K562 (cell line): Measurements from ENCODE around the gene FAAP100. TPM values are rescaled to one million over a fixed set of nuclear protein-coding genes. Genes with fewer than 3 reads are reported as not detected.
A peak's percentile ranks its signal among the peaks of the same experiment; 100 is the strongest.

Experiments used
- ATAC-seq: fragments of 200-7000 bp; cut with Tn5 transposase; 3 replicates; pipeline ENCODE4 v1.9.1; 2020; ENCODE audit warnings: moderate library complexity
- BruUV-seq: library from RNA; stranded (reverse); fragments of 400-500 nt; replicated peaks from 2 replicates; lab custom pipeline; 2021; lab: Mats Ljungman, UMichigan
- CTCF ChIA-PET: fragments of 300-600 bp; formaldehyde crosslinking; extraction: SDS; loops from one replicate; lab custom pipeline; 2021; ENCODE audit warnings: low intra/inter-chr PET ratio; lab: Yijun Ruan, JAX
- POLR2A ChIA-PET: fragments of 300-600, 350-650 bp; sonication (Branson Sonifier 250); formaldehyde crosslinking; extraction: SDS; loops from one replicate; lab custom pipeline; 2021; ENCODE audit warnings: antibody characterized with exemption, inconsistent platforms; lab: Yijun Ruan, JAX
- DNase-seq, 4 experiments: peaks; one replicate each; pipeline versions ENCODE4 v3.0.0 to v3.0.0-alpha.2; 2011 to 2018; ENCODE audit warnings: low spot score in 3 of 4, mixed read lengths in 3 of 4; ENCODE audit errors: extremely low read depth in 1 of 4
- FAIRE-seq: peaks from 2 replicates; lab custom pipeline; 2011; peaks lifted over from hg19 to GRCh38; lab: Jason Lieb, UNC
- H2AFZ ChIP-seq: 2 replicates; pipeline ENCODE4 v1.6.0; 2011; ENCODE audit warnings: low read depth, low read length, control low read depth, inconsistent platforms
- H3K27ac ChIP-seq: fragments of 200-600 bp; 3 replicates; pipeline ENCODE4 v1.8.0; 2011; ENCODE audit warnings: low read depth, mild to moderate bottlenecking, control low read depth, inconsistent platforms, low read length, moderate library complexity, mixed read lengths; ENCODE audit errors: extremely low read depth
- H3K27me3 ChIP-seq, 2 experiments: fragments of 300-600 bp in 1 of 2; 2 replicates in 1 of 2; 3 replicates in 1 of 2; pipeline versions ENCODE4 v1.6.0 to v1.8.0; 2011; ENCODE audit warnings: inconsistent platforms in 2 of 2, low read length in 2 of 2, mild to moderate bottlenecking in 1 of 2, mixed read lengths in 1 of 2, moderate library complexity in 1 of 2; ENCODE audit not compliant: control insufficient read depth in 2 of 2, insufficient read depth in 2 of 2
- H3K36me3 ChIP-seq: fragments of 300-600 bp; 3 replicates; pipeline ENCODE4 v1.8.0; 2011; ENCODE audit warnings: mild to moderate bottlenecking, low read length, inconsistent platforms; ENCODE audit not compliant: control insufficient read depth, insufficient read depth
- H3K4me1 ChIP-seq, 2 experiments: fragments of 200-600 bp in 1 of 2; replicated peaks in 1 of 2; 2 replicates in 1 of 2; 3 replicates in 1 of 2; pipeline versions ENCODE4 v1.5.1 to v1.8.0; 2011; ENCODE audit warnings: inconsistent platforms in 2 of 2, low read length in 2 of 2, mild to moderate bottlenecking in 1 of 2, mixed read lengths in 1 of 2, moderate library complexity in 1 of 2; ENCODE audit not compliant: control insufficient read depth in 2 of 2, insufficient read depth in 2 of 2
- H3K4me2 ChIP-seq: 2 replicates; pipeline ENCODE4 v1.6.1; 2011; ENCODE audit warnings: low read length, control low read depth, inconsistent platforms, mixed read lengths; ENCODE audit not compliant: insufficient read depth
- H3K4me3 ChIP-seq: fragments of 200-600 bp; sonication (generic), shearing (Covaris generic); 2 replicates; pipeline ENCODE4 v1.5.1; 2016; ENCODE audit warnings: control low read depth, inconsistent platforms
- H3K79me2 ChIP-seq: fragments of 200-600 bp; 3 replicates; pipeline ENCODE4 v1.8.0; 2011; ENCODE audit warnings: low read length, inconsistent platforms; ENCODE audit not compliant: control insufficient read depth, insufficient read depth
- H3K9ac ChIP-seq, 2 experiments: 2 replicates each; pipeline versions ENCODE4 v1.6.0 to v1.6.1; 2011; ENCODE audit warnings: low read depth in 2 of 2, low read length in 2 of 2, control low read depth in 1 of 2, inconsistent platforms in 1 of 2, mild to moderate bottlenecking in 1 of 2, mixed read lengths in 1 of 2; ENCODE audit not compliant: insufficient read depth in 1 of 2
- H3K9me1 ChIP-seq: one replicate; pipeline ENCODE4 v1.6.0; 2011; ENCODE audit warnings: inconsistent platforms, mild to moderate bottlenecking, low read length, moderate library complexity; ENCODE audit not compliant: control insufficient read depth, insufficient read depth
- H3K9me3 ChIP-seq: replicated peaks from 2 replicates; pipeline ENCODE4 v1.5.1; 2011; ENCODE audit warnings: low read depth, low read length, inconsistent platforms; ENCODE audit not compliant: control insufficient read depth, insufficient read depth
- H4K20me1 ChIP-seq: replicated peaks from 2 replicates; pipeline ENCODE4 v1.6.1; 2011; ENCODE audit warnings: low read length, inconsistent platforms, mixed read lengths; ENCODE audit not compliant: control insufficient read depth, insufficient read depth
- BMI1 ChIP-seq: fragments of 150-350 bp; IDR thresholded peaks from 2 replicates; pipeline ENCODE4 v1.6.1; 2014; ENCODE audit warnings: low read length
- DPF2 ChIP-seq: fragments of 450-650 bp; IDR thresholded peaks from 2 replicates; pipeline ENCODE4 v1.6.1; 2016
- FOXM1 ChIP-seq, 2 experiments: fragments of 450-650 bp in 1 of 2; sonication (generic) in 1 of 2; formaldehyde crosslinking in 1 of 2; IDR thresholded peaks; 2 replicates each; pipeline versions ENCODE4 v1.6.1 to v1.9.0; 2017 to 2022; ENCODE audit warnings: low read depth in 2 of 2, mild to moderate bottlenecking in 2 of 2, missing genetic modification reagents in 1 of 2, moderate library complexity in 1 of 2
- KHSRP ChIP-seq: fragments of 450-650 bp; IDR thresholded peaks from 2 replicates; pipeline ENCODE4 v1.6.1; 2017
- PRPF4 ChIP-seq: fragments of 200-400 bp; formaldehyde crosslinking; IDR thresholded peaks from one replicate; pipeline ENCODE4 v1.6.1; 2017; ENCODE audit warnings: low read length, low read depth, mild to moderate bottlenecking; ENCODE audit not compliant: insufficient read depth, poor library complexity, severe bottlenecking
- SAFB ChIP-seq: fragments of 200-400 bp; formaldehyde crosslinking; IDR thresholded peaks from 2 replicates; pipeline ENCODE4 v1.6.1; 2017; ENCODE audit warnings: low read depth, low read length, borderline replicate concordance
- SMARCC2 ChIP-seq: fragments of 450-650 bp; IDR thresholded peaks from 2 replicates; pipeline ENCODE4 v1.6.1; 2017; ENCODE audit warnings: antibody characterized with exemption, moderate library complexity, mild to moderate bottlenecking, low read depth
- WGBS: fragments of 100-300 bp; shearing (Covaris generic); methylation state at CpG from one replicate; pipeline ENCODE4 v1.1.6; 2016; ENCODE audit warnings: low coverage, mixed read lengths; ENCODE audit not compliant: insufficient coverage; ENCODE audit errors: missing lambda C conversion rate; 5-methylcytosine and 5-hydroxymethylcytosine counted together
- in situ Hi-C: fragments of 300-500 bp; cut with MboI; formaldehyde crosslinking; loops from 4 replicates; pipeline ENCODE4 v1.15.0; 2018; ENCODE audit warnings: inconsistent platforms, mixed read lengths
- intact Hi-C: fragments of 100-400 bp; cut with micrococcal nuclease; formaldehyde crosslinking; loops from 2 replicates; pipeline ENCODE4 v1.14.2; 2022
- polyA plus RNA-seq, 8 experiments: library from polyadenylated mRNA; depleted of rRNA in 4 of 8; stranded (reverse) in 5 of 8; unstranded in 3 of 8; fragments of >200 nt; fragmentation: Nextera tagmentation in 2 of 8; fragmentation: Illumina TruSeq in 1 of 8; extraction: Ambion mirVana in 2 of 8; extraction: Trizol in 1 of 8; gene quantifications; 2 replicates each; pipeline versions ENCODE4 v1.2.1 to v1.2.3, GENCODE V29; 2011 to 2014; ENCODE audit warnings: inconsistent platforms in 1 of 8, missing spikeins in 1 of 8
- total RNA-seq, 7 experiments: library from RNA; depleted of rRNA in 6 of 7; stranded (reverse); fragments of >200 nt in 6 of 7; fragmentation: Illumina TruSeq in 2 of 7; extraction: Trizol in 2 of 7; gene quantifications; 2 replicates each; pipeline versions ENCODE4 v1.2.1 to v1.2.3, GENCODE V29; 2011 to 2021; ENCODE audit warnings: low replicate concordance in 1 of 7
- TF ChIP-seq, protein P1 (sequence below): fragments of 450-650 bp; formaldehyde crosslinking; IDR thresholded peaks from 2 replicates; pipeline ENCODE4 v1.4.0; 2022; ENCODE audit warnings: missing genetic modification characterization

Gene FAAP100
- total and polyA plus RNA-seq, 9 of the 15 experiments (the other 6 are each of a cell fraction or from before 2014, with no cell fraction given): 0.31 to 51.2 (median 12.6) TPM

DNA sequence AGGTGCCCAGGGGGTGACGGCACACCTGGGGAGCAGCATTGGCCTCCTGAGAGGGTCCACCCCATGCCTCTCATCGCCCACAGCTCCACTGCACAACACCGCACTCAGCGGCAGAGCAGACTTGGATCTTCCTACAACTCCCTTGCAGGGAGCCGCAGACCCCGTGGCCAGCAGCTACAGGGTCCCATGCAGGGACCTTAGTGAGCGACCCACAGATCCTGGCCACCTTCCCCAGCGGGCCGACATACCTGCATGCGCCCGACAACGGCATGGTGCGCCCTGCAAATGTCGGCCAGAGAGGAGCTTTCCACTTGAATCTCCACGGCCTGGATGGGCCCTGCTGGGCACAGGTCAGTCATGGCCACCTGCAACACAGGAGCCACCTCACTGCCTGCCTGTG lies 8.4 kb downstream of the FAAP100 start:
- TF ChIP-seq SMARCC2 (no peak), SAFB (no peak), PRPF4 (no peak), FOXM1 (IDR thresholded peaks at IDR 0.05; ENCODE audit: low read depth) (no peak), FOXM1 (CRISPR knock-in tag; IDR thresholded peaks at IDR 0.05; ENCODE audit: low read depth) (no peak), KHSRP (no peak), BMI1 (no peak), DPF2 (no peak)
- TF ChIP-seq, protein P1, sequence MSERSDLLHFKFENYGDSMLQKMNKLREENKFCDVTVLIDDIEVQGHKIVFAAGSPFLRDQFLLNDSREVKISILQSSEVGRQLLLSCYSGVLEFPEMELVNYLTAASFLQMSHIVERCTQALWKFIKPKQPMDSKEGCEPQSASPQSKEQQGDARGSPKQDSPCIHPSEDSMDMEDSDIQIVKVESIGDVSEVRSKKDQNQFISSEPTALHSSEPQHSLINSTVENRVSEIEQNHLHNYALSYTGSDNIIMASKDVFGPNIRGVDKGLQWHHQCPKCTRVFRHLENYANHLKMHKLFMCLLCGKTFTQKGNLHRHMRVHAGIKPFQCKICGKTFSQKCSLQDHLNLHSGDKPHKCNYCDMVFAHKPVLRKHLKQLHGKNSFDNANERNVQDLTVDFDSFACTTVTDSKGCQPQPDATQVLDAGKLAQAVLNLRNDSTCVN (CRISPR knock-in tag): no peak
- no peak for ATAC-seq
- H3K36me3 ChIP-seq: peaks cover 80% of the 10 kb centered on the region; the same call in 2 of the 3 replicates
- no peak for FAIRE-seq
- H3K9me3 ChIP-seq: no peaks in the 10 kb centered on the region
- no peaks in the 10 kb centered on the region for H3K27me3 ChIP-seq
- H3K27ac ChIP-seq: no peak overlapping the region
- H3K79me2 ChIP-seq: no peaks in the 10 kb centered on the region
- H3K4me3 ChIP-seq: no peak overlapping the region
- no peak for DNase-seq
- no peaks in the 10 kb centered on the region for H3K9me1 ChIP-seq
- POLR2A ChIA-PET: interaction anchor here (1.9 to 2.5 kb wide), 2 partner anchors 8 to 10 kb away, joined by 6 to 12 read pairs; partner anchors contain the start of gene FAAP100
- peaks cover 0 to 38% of the 10 kb centered on the region in 2 experiments; a peak in 1 of 5 replicates for H3K4me1 ChIP-seq
- H2AFZ ChIP-seq: no peak overlapping the region
- H4K20me1 ChIP-seq: no peaks in the 10 kb centered on the region
- H3K9ac ChIP-seq: peak overlapping the region in 1 of 2 experiments; percentile 7; a peak in 1 of 4 replicates
- in situ Hi-C loops: no loop called here
- intact Hi-C loops: no loop called here
- no peak overlapping the region for H3K4me2 ChIP-seq
- 96% methylated on average over 14 of the region's 15 CpGs for WGBS
- no TSS peak for BruUV-seq
- CTCF ChIA-PET: no interaction called here
